ENCODE results near the gene NBPF3.
A peak's percentile ranks its signal among the peaks of the same experiment; 100 is the strongest.
"Not testable (repeated sequence)": the region's sequence is repeated elsewhere in the genome, so short reads cannot be mapped to it uniquely, and the experiment has no call there.

The NBPF3 gene

DNA sequence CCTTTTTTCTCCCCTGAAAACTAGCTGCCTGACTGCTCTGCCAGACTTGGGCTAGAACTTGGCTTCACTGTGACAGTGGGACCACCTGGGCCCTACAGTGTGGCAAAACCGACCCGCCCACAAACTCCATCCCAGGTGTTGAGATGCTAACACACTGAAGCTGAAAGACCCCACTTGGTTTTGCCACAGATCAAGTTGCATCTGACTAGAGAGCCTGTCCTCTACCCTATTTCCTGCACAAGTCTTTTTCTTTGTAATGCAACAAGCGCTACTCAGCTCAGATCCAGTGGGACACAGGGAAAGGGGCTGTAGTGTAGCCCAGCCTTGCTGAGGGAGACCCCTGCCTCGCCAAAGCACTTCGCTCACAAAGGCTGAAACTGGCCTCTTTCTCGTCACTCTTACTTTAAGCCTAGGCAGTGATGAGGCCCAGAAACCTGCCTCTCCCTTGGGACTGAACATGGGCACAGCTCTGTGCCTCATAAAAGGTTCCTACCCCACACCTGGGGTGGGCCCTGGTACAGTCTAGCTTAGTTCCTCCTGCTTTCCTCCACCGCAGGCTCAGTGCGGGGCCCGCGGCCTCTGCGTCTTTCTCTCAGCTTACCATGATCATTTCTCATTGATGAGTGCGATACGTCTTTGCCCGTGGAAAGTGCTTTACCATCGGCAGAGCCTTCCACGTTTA lies 79.0 kb downstream of the NBPF3 start:
- TF ChIP-seq, protein P1, sequence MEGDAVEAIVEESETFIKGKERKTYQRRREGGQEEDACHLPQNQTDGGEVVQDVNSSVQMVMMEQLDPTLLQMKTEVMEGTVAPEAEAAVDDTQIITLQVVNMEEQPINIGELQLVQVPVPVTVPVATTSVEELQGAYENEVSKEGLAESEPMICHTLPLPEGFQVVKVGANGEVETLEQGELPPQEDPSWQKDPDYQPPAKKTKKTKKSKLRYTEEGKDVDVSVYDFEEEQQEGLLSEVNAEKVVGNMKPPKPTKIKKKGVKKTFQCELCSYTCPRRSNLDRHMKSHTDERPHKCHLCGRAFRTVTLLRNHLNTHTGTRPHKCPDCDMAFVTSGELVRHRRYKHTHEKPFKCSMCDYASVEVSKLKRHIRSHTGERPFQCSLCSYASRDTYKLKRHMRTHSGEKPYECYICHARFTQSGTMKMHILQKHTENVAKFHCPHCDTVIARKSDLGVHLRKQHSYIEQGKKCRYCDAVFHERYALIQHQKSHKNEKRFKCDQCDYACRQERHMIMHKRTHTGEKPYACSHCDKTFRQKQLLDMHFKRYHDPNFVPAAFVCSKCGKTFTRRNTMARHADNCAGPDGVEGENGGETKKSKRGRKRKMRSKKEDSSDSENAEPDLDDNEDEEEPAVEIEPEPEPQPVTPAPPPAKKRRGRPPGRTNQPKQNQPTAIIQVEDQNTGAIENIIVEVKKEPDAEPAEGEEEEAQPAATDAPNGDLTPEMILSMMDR (IDR thresholded peaks at IDR 0.05; ENCODE audit: low read depth, low read length): no peak
- H3K4me3 ChIP-seq (replicated peaks in 1 of 2; ENCODE audit: low read depth in 2 of 2, low read length in 2 of 2): no peak overlapping the region
- no peak for DNase-seq (ENCODE audit: low read depth in 2 of 2)

DNA sequence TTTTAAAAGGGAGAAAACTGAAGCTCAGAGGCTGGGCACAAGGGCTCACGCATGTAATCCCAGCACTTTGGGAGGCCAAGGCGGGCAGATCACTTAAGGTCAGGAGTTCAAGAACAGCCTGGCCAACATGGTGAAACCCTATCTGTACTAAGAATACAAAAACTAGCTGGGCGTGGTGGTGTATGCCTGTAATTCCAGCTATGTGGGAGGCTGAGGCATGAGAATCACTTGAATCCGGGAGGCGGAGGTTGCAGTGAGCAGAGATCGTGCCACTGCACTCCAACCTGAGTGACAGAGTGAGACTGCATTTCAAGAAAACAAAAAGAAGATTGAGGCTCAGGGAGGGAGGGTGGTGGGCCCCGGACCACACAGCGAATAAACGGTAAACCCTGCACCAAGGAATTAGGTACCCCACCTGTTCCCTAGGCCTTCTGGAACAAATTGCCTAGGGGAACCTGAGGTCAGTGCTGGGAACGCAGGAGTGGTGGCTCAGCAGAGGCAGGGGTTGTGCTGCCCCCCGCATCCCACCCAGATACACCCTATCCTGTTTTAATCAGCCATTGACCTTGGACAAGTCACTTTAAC lies 79.6 kb downstream of the NBPF3 start:
- not testable (repeated sequence) for H3K4me3 ChIP-seq (replicated peaks in 1 of 2; ENCODE audit: low read depth in 2 of 2, low read length in 2 of 2); DNase-seq (ENCODE audit: low read depth in 2 of 2)

DNA sequence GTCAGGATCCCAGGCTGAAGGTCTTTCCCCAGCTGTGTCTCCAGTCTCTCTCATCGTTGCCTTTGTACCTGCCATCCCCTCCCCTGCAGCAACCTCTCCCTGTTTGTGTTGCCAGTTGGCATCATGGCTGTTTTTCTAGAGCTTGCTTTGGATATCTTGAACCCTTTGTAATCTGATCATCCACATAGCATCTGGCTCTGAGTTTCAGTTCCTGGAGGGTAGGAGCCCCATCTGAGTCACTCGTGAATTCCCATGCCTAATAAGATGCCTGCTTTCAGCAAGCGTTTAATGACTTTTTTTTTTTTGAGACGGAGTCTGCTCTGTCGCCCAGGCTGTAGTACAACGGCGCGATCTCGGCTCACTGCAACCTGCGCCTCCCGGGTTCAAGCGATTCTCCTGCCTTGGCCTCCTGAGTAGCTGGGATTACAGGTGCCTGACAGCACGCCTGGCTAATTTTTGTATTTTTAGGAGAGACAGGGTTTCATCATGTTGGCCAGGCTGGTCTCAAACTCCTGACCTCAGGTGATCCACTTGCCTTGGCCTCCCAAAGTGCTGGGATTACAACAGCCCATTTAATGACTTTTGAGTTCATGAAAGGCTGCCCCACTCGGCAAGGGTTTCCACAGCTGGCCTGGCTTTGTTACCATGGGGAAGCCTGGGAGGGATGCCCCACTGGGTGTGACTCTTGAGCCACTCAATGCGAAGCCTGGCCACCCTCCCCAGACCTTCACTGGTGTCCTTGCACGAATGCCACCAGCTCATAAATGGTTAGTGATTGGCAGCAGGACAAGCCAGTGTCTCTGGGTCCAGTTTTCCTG lies 81.2 kb downstream of the NBPF3 start:
- TF ChIP-seq, protein P1 (IDR thresholded peaks at IDR 0.05; ENCODE audit: low read depth, low read length): no peak
- no peak overlapping the region for H3K4me3 ChIP-seq (replicated peaks in 1 of 2; ENCODE audit: low read depth in 2 of 2, low read length in 2 of 2)
- DNase-seq (ENCODE audit: low read depth in 2 of 2): peak in 1 of 2 donors; percentile 46

DNA sequence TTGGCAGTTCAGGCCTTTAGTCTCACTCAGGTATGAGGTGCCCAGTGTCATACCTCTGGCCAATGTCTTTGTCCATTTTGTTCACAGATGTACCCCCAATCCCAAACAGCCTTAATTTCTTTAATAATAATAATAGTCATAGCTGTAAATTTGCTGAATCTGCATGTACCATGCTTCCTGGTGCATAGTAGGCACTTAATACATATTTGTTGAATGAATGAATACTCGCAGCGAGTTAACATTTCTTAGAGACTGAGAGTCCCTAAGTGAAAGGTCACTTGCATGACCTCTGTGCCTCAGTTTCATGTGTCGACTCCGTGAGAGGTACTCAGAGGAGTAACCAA lies 81.8 kb downstream of the NBPF3 start:
- TF ChIP-seq, protein P1 (IDR thresholded peaks at IDR 0.05; ENCODE audit: low read depth, low read length): no peak
- no peak overlapping the region for H3K4me3 ChIP-seq (replicated peaks in 1 of 2; ENCODE audit: low read depth in 2 of 2, low read length in 2 of 2)
- DNase-seq (ENCODE audit: low read depth in 2 of 2): no peak

DNA sequence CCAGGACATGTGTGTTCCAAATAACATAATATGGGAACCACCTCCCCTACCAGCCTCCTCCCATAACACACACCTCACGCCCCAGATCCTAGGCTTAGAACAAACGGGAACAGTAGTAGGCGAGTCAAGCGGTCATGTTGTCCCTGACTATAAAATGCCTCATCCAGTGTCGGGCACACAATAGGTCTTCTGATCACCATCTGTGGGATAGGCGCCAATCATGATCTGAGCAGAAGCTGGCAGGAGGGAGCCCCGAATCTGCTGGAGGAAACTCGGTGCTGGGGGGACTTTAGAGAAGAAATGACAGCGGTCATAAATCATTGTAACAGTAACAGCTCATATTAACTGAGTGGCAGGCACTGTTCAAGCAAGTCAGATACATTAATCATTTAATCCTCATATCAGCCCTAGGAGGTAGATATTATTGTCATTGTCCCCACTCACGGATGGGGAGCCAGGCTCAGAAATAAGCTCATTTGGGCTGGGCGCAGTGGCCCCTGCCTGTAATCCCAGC lies 82.6 kb downstream of the NBPF3 start:
- TF ChIP-seq, protein P1 (IDR thresholded peaks at IDR 0.05; ENCODE audit: low read depth, low read length): no peak
- H3K4me3 ChIP-seq (replicated peaks in 1 of 2; ENCODE audit: low read depth in 2 of 2, low read length in 2 of 2): no peak overlapping the region
- no peak for DNase-seq (ENCODE audit: low read depth in 2 of 2)

DNA sequence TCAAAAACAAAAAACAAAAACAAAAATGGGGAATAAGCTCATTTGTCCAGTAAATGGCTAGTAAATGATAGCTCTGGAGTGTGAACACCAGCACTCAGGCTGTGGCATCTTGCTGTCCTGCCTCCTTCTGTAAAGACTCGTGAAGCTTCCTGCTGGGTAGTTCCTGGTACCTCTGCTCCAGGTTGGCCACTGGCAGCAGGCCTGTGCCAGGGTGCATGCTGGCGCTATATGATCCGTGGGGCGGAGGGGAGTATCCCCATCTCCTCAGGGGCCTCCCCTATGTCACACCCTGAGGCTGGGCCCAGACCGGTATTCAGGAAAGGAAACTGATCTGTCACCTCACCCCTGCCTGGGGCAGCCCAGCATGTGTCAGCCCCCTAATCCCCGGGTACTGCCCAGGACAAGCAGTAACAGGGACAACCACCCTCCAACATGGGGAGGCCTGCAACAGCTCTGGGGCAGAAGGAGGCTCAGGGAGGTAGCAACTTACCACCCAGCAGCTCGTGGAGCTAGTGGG lies 83.4 kb downstream of the NBPF3 start:
- no peak for DNase-seq (ENCODE audit: low read depth in 2 of 2)
- TF ChIP-seq, protein P1 (IDR thresholded peaks at IDR 0.05; ENCODE audit: low read depth, low read length): no peak
- no peak overlapping the region for H3K4me3 ChIP-seq (replicated peaks in 1 of 2; ENCODE audit: low read depth in 2 of 2, low read length in 2 of 2)

DNA sequence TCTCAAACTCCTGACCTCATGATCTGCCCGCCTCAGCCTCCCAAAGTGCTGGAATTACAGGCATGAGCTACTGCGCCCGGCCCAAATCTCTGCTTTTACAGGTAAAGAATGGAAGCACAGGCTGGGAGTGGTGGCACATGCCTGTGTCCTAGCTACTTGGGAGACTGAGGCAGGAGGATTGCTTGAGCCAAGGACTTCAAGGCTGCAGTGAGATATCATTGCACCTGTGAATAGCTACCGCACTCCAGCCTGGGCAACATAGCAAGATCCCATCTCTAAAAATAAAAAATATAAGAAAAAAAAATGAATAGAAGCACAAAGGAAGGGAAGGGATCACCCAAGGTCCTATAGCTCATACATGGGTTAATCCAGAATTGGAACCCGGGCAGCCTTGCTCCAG lies 84.3 kb downstream of the NBPF3 start:
- no peak overlapping the region for H3K4me3 ChIP-seq (replicated peaks in 1 of 2; ENCODE audit: low read depth in 2 of 2, low read length in 2 of 2)
- TF ChIP-seq, protein P1 (IDR thresholded peaks at IDR 0.05; ENCODE audit: low read depth, low read length): no peak
- no peak for DNase-seq (ENCODE audit: low read depth in 2 of 2)

Data from cardiac fibroblast (primary cell).